ENCODE data around the gene ECHDC3. TPM values are rescaled to one million over a fixed set of nuclear protein-coding genes. Genes with fewer than 3 reads are reported as not detected.
A peak's percentile ranks its signal among the peaks of the same experiment; 100 is the strongest.

Gene ECHDC3
- total and polyA plus RNA-seq, 2 of the 13 experiments (the other 11 are each of a cell fraction or from before 2014, with no cell fraction given) = not detected

- TF ChIP-seq ZNF704 (CRISPR knock-in tag; IDR thresholded peaks at IDR 0.05; ENCODE audit: borderline replicate concordance) (no peak), HNRNPLL (IDR thresholded peaks at IDR 0.05; ENCODE audit: low read depth, low read length, poor library complexity, severe bottlenecking) (no peak), SRY (CRISPR knock-in tag; IDR thresholded peaks at IDR 0.05) (no peak), RBFOX2 (IDR thresholded peaks at IDR 0.05; ENCODE audit: low read depth, low read length) (peak; percentile 52), SIX1 (CRISPR knock-in tag; IDR thresholded peaks at IDR 0.05; ENCODE audit: borderline replicate concordance) (no peak), ZNF790 (CRISPR knock-in tag; IDR thresholded peaks at IDR 0.05; ENCODE audit: borderline replicate concordance) (no peak), FOXO1 (CRISPR knock-in tag; IDR thresholded peaks at IDR 0.05) (peak; percentile 79; the same call in 1 of the 2 replicates), JUND (CRISPR knock-in tag; IDR thresholded peaks at IDR 0.05) (no peak), ZSCAN31 (CRISPR knock-in tag; IDR thresholded peaks at IDR 0.05; ENCODE audit: low read depth) (no peak), PHF20 (CRISPR knock-in tag; IDR thresholded peaks at IDR 0.05) (no peak), ZNF12 (CRISPR knock-in tag; IDR thresholded peaks at IDR 0.05) (no peak), ZNF10 (CRISPR knock-in tag; IDR thresholded peaks at IDR 0.05; ENCODE audit: borderline replicate concordance, low read depth) (no peak), TARDBP (CRISPR knock-in tag; IDR thresholded peaks at IDR 0.05) (no peak), ZNF839 (CRISPR knock-in tag; IDR thresholded peaks at IDR 0.05; ENCODE audit: borderline replicate concordance) (no peak), ZNF609 (CRISPR knock-in tag; IDR thresholded peaks at IDR 0.05; ENCODE audit: borderline replicate concordance) (0 out of 2 replicates have a peak, but pooled peaks have one; percentile 49), CREBL2 (CRISPR knock-in tag; IDR thresholded peaks at IDR 0.05; ENCODE audit: borderline replicate concordance) (no peak), JUN (CRISPR knock-in tag; IDR thresholded peaks at IDR 0.05) (no peak), NFYB (CRISPR knock-in tag; IDR thresholded peaks at IDR 0.05) (no peak), GATAD2A (CRISPR knock-in tag; IDR thresholded peaks at IDR 0.05) (peak; percentile 76), ZNF274 (CRISPR knock-in tag; IDR thresholded peaks at IDR 0.05) (no peak), ZBTB38 (CRISPR knock-in tag; IDR thresholded peaks at IDR 0.05) (no peak), ZNF589 (CRISPR knock-in tag; conservative IDR thresholded peaks at IDR 0.05) (no peak), NRL (CRISPR knock-in tag; IDR thresholded peaks at IDR 0.05; ENCODE audit: borderline replicate concordance) (no peak), MED13 (CRISPR knock-in tag; IDR thresholded peaks at IDR 0.05) (0 out of 2 replicates have a peak, but pooled peaks have one; percentile 44), ZNF792 (CRISPR knock-in tag; IDR thresholded peaks at IDR 0.05) (no peak), ZNF160 (CRISPR knock-in tag; IDR thresholded peaks at IDR 0.05) (no peak)
These were observed 43.3 kb upstream of the ECHDC3 start (continued) for GRCh38 chr10:11698691-11699549.

Measured in HepG2 (cell line).